Measurements from ENCODE around the gene OSBPL10.

OSBPL10 gene

DNA sequence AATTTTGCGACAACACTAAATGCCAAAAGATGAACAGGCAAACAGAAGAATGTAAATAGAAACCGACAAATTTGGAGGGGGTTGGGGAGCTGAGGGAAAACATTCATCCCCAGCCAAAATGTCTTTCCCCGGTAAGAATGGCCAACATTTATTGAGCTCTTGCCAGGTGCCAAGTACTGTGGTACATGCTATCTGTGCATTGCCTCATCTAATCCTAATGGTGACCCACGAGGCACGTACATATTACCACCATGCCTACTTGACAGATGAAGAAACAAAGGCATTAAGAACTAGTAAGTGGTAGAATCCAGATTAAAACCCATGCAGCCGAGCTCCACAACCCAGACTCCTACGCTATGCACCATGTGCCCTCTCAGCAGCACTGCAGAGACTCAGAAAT lies 242.7 kb downstream of the OSBPL10 start:
- no peak for DNase-seq (ENCODE audit: low read depth)

DNA sequence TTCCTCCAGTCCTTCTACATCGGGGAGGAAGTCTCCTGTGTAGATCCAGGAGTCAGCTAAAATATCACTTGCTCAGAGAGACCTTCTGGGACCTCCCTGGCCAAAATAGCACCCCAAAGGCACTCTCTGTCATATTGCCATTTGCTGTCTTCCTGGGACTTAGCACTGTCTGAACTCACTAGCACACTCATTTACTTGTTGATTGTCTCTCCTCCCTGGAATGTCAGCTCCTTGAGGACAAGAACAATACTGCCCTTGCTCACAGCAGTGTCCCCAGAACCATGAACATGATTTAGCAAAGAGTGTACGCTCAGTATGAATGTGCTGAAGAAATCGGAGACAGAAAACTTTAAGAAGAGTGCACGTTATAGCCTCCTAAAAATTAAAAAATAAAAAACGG lies 245.4 kb downstream of the OSBPL10 start:
- DNase-seq (ENCODE audit: low read depth) = no peak

DNA sequence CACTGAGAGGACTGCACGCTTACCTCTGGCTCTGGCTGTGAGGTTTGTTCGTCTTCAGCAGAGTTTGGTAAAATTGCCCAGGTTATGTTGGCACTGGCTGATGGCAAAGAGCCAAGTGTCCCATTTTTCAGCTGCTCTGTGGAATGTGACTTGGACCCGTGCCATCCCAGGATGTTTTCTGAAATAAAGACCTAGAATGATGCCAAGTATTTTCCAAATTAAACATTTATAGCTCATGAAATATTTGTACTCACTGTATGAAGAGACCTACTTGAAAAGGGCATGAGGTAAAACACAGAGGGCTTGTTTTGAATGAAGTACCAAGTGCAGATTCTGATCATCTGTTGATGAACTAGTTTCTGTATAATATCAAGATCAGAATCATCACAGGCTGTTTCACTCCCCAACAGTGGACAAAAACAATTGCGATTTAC lies 247.8 kb downstream of the OSBPL10 start:
- no peak for DNase-seq (ENCODE audit: low read depth)

DNA sequence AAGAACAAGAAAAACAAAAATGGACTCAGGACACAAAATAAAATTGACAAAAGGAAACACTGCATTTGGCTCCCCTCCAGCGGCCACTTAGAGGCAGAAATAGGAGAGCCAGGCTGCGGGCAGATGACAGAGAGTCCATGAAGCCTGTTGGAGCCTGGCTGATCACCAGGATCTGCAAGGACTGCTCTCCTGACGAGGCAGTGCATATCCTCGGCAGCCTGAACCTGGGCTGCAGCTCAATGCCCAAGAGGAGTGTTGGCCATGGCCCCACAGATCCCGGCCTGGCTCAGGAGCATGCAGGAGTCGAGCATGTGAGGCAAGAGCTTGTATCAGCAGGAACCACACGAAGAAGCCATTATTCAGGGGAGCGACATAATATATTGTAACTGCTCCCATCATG lies 248.5 kb downstream of the OSBPL10 start:
- no peak for DNase-seq (ENCODE audit: low read depth)

DNA sequence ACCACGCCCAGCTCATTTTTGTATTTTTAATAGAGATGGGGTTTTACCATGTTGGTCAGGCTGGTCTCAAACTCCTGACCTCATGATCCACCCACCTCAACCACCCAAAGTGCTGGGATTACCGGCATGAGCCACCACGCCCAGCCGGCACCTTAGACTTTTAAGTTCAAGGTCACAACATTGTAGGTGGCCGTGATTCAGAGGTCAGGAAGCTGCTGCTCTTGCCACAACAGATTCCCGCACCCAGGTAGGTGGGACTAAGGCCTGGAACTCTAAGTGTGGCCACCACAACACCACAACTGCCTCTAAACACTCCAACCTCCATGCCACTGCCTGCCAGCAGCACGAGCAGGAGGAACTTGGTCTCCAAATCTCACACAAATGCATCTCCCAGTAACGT lies 251.5 kb downstream of the OSBPL10 start:
- DNase-seq (ENCODE audit: low read depth) = no peak

DNA sequence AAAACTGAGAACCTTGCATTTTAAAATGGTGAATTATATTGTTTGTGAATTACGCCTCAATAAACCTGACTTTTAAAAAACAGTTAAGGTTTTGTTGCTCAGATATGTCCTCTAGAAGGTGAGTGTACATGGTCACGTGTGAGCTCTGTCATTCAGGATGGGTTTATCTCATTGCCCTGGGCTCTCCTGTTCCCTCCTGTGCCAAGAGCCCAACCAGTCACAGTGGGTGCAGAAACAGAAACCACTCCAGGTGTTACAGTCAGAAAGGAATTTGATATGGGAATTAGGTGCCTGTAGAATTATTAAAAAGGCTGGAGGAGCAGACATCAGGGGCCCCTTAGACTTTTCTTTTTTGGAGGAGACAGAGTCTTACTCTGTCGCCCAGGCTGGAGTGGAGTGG lies 252.0 kb downstream of the OSBPL10 start:
- no peak for DNase-seq (ENCODE audit: low read depth)

DNA sequence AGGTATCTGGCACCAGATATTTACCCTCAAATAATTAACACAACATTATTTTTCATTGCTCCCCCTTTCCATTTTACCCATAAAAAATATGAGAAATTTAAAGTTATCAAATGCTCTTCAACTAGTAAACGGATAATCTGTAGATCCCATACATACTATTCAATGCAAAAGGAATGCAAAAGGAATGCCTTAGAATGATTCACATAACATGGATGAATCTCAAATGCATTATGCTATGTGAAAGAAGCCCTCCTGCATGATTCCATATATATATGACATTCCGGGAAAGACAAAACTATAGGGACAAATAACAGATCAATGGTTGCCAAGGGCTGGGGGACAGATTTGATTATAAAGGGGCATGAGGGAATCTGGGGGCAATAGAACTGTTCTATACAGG lies 252.7 kb downstream of the OSBPL10 start:
- DNase-seq (ENCODE audit: low read depth) = no peak

DNA sequence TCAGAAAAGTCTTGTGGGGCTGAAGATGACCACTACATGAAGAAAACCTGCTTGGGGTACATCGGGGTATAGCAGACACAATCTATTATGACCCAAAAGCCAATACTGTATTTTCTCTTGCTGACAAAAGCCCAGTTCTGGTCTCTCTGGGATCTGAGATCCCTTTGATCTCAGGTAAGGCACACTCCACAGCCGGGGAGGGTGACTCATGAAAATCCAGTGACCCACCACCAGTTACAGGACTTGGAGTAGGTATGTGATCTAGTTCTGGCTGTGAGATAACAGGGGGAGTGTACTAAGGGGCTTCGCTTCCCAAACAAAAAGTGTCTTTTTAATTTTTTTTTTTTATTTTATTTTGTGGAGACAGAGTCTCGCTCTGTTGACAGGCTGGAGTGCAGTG lies 255.1 kb downstream of the OSBPL10 start:
- no peak for DNase-seq (ENCODE audit: low read depth)

DNA sequence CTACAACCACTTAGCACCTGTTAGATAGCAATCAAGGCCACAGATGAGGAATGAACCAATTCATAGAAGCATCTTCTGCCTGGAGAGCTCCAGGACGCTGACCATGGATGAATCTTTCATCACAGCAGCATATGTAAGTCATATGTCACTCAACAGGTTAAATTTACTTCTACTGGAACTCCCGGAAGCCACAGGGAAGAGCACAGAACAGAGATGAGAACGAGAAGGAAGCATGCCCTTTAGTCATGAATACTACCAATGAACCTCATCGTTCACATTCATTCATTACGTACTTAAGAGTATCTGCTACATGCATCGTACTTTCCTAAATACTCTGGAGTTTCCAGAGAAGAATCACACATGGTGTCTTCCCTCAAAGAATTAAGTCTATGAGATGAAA lies 255.5 kb downstream of the OSBPL10 start:
- no peak for DNase-seq (ENCODE audit: low read depth)

DNA sequence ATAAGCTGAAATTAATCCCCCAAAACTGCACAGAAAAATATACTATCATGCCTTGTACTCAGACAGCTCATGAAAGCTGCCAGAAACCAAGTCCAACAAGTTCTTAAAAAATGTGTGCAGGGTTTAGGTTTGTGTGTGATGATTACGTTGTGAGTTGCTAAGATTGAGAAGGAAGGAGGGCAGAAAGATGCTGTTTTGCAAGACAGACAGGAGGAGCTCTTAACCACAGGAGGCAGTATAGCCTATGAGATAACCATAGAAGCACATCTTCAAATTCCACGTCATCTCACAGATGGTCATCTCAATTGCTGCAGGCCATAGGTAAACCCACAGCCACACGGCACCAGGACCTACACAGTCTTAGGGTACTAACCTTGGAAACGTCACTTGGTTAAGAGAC lies 256.4 kb downstream of the OSBPL10 start:
- DNase-seq (ENCODE audit: low read depth) = no peak

DNA sequence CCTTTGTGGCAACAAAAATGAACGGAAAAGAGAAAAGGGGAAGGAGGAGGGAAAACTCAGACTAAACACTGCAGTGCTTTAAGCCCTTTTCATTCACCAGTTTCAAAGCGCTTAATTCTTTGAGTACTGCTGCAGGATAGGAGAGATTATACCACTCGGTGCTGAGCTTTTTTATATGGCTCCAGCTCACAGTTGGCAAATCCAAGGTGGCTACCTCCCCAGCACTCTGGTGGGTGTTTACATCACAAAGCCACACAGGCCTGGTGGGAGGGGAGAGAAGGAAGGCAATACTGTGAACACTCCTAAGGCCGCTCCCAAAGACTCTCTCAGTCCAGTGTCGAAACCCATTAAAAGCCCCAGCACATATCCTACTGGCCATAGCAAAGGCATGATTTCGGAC lies 256.9 kb downstream of the OSBPL10 start:
- no peak for DNase-seq (ENCODE audit: low read depth)

DNA sequence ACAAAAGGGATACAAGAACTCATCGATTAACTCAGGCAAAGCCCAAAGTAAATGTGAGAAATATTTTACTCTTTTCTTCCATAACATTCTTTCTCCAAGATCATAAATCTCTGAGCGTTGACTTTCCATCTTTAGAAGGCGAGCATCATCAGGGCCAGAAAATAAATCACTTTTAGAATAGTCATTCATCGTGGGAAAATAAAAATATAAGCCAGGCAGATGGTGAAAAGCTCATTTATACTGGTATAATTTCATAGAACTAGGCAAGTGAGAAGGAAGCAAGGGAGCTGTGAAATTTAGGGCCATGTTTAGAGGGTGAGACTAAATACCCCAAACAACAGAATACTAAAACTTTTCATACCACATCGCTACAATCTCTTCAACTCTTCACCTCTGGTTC lies 257.4 kb downstream of the OSBPL10 start:
- DNase-seq (ENCODE audit: low read depth) = no peak

DNA sequence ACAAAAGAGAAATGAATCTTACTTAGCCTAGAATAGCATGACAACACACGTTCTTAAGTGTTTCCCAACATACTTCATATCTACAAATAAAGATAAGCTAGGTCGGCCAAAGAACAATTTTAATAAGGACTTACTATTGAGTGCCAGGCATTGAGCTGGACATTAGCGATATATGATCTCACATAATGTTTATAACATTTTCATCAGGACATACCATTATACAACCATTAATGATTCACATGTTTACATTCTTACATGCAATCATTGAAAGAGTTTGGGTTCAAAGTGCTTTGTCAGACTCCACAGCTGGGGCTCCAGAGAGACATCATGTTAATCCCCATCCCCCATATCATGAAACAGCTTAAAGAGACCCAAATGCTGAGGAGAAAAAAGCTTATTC lies 259.4 kb downstream of the OSBPL10 start:
- no peak for DNase-seq (ENCODE audit: low read depth)

DNA sequence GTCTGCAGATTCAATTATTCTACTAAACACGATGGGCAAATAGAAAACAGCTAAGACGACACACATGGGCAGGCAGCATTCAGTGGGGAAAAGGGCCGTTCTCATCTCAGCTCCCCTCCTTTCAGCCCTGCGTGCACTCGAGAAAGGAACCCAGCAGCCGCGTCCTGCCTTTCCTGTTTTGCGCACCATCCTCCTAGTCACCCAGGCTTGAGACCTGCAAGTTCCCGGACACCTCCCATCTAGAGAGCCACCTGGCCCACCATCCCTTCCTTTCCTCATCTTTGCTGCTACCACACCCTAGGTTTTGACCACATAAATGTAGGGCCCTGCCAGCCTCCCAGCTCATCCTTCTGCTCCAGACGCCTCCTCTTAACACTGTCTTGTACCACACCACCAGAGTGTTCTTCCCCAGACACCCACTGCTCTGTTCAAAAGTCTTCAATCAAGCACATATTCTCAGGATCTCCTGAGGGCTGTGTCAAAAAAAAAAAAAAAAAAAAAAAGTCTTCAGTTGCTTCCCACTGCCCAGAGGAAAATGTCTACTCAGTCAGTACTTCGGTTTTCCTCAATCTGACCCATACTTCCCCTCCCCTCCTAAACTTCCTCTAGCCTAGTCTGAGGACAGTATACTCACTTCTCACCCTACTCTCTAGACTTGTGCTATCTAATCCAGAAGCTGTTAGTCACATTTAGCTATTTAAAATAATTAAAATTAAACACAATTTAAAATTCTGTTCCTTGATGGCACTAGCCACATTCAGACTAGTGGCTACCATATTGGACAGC lies 266.4 kb downstream of the OSBPL10 start:
- no peak for DNase-seq (ENCODE audit: low read depth)

DNA sequence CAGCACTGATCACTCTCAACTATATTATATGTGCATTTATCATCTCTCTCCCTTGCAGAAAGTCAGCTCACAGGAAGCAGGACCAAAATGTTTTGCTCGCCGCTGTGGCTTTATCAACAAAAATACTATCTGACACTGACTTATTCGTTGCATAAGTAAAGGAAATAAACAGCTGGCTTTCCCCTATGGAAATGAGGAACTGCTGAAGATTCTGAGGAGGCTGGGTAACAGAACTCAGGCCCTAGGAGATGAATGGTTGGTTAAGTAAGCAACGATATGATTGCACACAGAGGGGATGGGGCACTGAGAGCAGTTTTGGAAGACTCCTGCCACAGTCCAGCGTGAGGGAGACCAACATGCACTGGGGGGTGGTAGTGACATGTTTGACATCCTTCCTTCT lies 267.2 kb downstream of the OSBPL10 start:
- no peak for DNase-seq (ENCODE audit: low read depth)

DNA sequence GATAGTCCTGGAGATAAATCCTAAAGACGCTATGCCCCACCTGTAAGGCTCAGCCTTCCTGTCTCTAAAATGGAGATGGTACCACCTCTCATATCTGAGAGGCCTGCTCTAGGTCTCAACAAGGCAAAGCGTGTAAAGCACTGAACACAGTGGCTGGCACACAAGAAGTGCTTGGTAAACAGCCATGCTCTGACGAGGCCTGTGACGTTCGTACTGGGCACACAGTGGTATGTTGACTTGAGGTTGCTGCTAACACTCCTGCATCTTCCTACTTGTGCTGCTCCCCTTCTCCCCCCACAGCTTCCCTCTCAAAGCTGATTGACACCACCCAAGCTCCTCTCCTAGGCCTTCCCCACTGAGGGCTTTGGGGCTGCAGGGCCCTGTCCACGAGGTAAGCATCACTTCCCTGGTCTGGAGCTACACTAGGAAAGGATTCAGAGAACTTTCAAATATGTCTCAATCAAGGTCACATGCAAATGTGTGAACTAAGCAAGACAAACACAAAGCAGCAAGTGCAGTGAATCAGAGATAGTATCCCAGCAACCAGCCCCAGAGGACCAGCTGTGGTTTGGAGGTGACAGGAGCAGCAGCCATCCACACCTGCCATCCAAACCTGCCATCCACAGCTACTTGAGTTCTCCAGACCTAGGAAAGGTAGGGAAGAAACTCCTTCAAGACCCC lies 270.8 kb downstream of the OSBPL10 start:
- DNase-seq (ENCODE audit: low read depth) = no peak

DNA sequence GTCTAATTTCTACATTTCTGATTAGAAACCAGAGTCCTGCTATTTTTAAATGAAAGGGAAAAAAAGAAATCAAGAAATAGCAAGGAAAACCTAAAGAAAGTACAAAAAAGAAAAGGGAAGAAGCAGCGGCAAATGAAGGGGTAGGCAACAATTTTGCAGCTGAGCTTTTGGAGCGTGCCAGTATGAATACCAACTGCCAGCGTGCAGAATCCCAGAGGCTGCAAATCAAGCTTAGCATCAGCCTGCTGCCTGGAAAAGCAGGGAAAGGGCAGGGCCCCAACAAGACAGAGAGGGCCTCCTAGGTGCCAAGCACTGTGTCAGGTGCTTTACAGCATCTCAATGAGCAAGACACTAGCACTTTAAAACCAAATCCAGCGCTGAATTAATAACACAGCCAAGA lies 271.5 kb downstream of the OSBPL10 start:
- DNase-seq (ENCODE audit: low read depth) = no peak

DNA sequence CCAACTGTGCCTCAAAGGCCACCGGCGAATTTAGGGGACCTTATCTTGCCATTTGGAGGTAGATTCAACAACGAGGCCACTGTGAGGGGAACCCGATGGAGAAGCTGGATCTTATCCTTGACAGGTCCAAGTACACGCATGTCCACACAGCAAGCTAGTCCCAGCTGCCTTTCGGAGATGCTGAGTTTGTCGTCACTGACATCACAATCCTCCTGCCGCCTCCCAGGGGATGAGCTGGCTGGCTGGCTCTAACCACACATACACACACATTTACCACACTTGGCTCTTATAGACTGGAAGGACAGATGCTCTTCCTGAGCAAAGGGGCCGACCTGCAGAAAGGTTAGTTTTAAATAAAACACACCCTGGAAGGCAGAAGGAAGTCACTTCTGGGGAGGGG lies 272.1 kb downstream of the OSBPL10 start:
- no peak for DNase-seq (ENCODE audit: low read depth)

DNA sequence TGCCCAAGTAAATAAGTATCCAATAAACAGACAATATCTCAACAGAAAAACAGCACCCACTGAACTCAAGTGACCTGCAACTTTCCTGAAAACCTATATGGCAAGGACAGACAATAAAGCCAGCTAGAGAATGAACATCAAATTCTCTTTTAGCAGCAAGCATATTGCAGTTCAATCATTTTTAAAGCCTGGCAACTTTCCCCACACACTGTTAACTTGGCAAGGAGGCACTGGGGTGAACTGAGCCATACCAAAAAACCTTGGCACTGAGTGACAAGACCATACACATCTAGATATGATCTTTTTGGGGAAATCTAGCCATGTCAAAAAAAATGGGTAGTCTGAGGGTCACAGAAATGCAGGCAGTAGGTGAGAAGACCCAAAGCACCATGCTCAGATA lies 273.8 kb downstream of the OSBPL10 start:
- no peak for DNase-seq (ENCODE audit: low read depth)

DNA sequence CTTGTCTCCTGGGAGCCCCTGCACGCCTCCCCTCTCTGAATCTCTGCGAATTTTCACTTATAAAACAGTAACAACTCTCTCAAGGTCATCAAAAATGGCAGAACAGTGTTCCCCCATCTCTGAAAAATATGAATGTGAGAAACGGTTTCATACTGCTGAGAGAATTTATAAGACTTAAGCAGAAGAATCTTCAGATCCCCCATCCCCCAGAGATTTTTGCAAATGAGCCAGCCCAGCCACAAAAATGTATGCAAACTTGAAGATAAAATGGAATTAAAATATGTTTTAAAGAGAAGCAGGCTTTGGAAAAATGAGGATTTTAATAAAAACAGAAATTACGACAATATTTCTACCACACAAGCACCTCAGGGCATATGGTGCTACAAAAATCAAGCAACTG lies 275.3 kb downstream of the OSBPL10 start:
- DNase-seq (ENCODE audit: low read depth) = no peak

DNA sequence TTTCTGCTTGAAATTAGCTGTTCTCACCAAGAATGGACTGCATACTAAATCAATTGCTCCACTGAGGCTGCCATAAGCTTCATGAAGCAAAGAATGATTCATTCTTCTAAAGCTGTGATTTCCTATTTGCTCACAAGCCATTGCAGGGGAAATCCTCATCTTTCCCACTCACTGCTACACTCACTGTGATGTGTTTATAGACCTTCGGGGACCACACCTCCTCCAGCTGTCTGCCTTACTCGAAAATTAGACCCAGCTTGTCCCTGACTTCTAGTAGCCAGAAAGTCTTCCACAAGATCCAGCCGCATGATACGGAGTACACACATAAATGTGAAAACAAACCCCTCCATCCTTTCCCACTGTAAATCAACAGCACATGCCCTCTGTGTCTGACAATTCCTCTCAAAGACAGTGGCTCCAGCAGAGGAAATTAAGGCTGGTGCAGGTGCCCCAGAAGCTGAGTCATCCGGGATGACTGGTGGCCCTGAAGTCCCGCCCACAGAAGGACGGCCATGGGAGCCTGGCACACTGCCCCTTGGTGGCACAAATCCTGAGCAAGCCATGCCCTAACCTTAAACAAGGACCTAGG lies 276.4 kb downstream of the OSBPL10 start:
- DNase-seq (ENCODE audit: low read depth) = no peak

DNA sequence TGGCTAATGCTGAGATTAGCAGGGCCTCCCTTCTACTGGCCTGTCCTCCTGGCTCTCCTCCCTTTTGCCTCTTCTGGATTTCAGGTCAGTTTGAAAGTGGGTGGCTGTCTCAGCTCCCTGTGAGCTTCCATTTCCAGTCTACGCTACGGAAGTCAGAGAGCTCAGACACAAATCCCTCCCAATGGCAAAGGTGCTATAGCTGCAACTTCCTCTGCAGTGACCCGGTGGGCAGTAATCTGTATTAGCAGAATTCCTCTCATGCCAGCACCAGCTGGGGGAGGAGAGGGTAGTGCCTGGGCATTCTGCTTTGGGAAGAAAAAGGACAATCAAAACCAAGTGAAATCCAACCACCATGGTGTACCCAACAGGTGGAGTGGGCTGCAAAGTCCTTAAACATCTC lies 276.9 kb downstream of the OSBPL10 start:
- DNase-seq (ENCODE audit: low read depth) = no peak

DNA sequence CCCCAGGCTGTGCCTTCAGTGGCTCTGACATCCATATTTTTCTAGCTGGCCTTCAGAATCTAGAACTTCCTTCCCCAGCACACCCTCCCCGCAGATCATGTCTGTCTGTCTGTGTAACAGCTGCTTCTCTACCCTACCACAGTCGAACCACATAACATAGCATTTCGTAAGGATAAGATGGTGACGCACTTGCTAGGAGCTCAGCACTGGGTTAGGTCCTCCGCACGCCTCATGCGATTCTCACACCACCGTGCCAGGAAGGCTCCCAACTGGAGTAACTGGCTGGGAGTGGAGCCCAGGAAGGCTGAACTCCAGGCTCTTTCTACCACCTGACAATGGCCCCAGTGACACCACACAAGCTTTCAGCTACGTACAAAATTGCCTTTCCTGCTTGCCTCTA lies 279.8 kb downstream of the OSBPL10 start:
- DNase-seq (ENCODE audit: low read depth) = no peak
